HepG2 (cell line): ENCODE results near the gene WBP1. TPM values are rescaled to one million over a fixed set of nuclear protein-coding genes. Genes with fewer than 3 reads are reported as not detected.

ENCODE experiments used
- BRCA1 ChIP-seq: sonication (generic); formaldehyde crosslinking; IDR thresholded peaks from 2 replicates; pipeline ENCODE4 v1.4.0; 2020; ENCODE audit warnings: missing genetic modification reagents
- TRAFD1 ChIP-seq: sonication (generic); formaldehyde crosslinking; IDR thresholded peaks from 2 replicates; pipeline ENCODE4 v1.5.1; 2020; ENCODE audit warnings: missing genetic modification reagents, mild to moderate bottlenecking, borderline replicate concordance
- U2AF1 ChIP-seq: fragments of 200-400 bp; formaldehyde crosslinking; optimal IDR thresholded peaks from 2 replicates; pipeline ENCODE3; 2017; ENCODE audit warnings: mild to moderate bottlenecking, low read depth, low read length
- ZBTB43 ChIP-seq: sonication (generic); formaldehyde crosslinking; conservative IDR thresholded peaks from 2 replicates; pipeline ENCODE4 v1.4.0; 2020; ENCODE audit warnings: missing genetic modification reagents
- ZNF34 ChIP-seq: sonication (generic); formaldehyde crosslinking; IDR thresholded peaks from 2 replicates; pipeline ENCODE4 v1.4.0; 2020; ENCODE audit warnings: mild to moderate bottlenecking, missing genetic modification reagents, borderline replicate concordance
- ZNF496 ChIP-seq: sonication (generic); formaldehyde crosslinking; IDR thresholded peaks from 2 replicates; pipeline ENCODE4 v1.8.1; 2023; ENCODE audit warnings: mild to moderate bottlenecking, moderate library complexity, missing genetic modification reagents; ENCODE audit not compliant: insufficient replicate concordance
- ZNF639 ChIP-seq: conservative IDR thresholded peaks from 2 replicates; pipeline ENCODE4 v1.6.1; 2018; ENCODE audit warnings: missing genetic modification reagents
- ZNF687 ChIP-seq: sonication (generic); formaldehyde crosslinking; IDR thresholded peaks from 2 replicates; pipeline ENCODE4 v1.5.1; 2020; ENCODE audit warnings: mild to moderate bottlenecking, missing genetic modification reagents, moderate library complexity
- ZNF7 ChIP-seq: IDR thresholded peaks from 2 replicates; pipeline ENCODE4 v1.6.1; 2016; ENCODE audit warnings: missing biosample characterization, missing genetic modification reagents
- ZNF703 ChIP-seq: sonication (generic); formaldehyde crosslinking; IDR thresholded peaks from 2 replicates; pipeline ENCODE4 v1.5.1; 2020; ENCODE audit warnings: missing genetic modification reagents, mild to moderate bottlenecking, moderate library complexity, borderline replicate concordance
- polyA plus RNA-seq, 8 experiments: library from polyadenylated mRNA; depleted of rRNA in 3 of 8; stranded (reverse) in 7 of 8; unstranded in 1 of 8; fragments of >200 nt; fragmentation: Illumina TruSeq in 4 of 8; extraction: Trizol in 4 of 8; gene quantifications; 2 replicates each; pipeline versions ENCODE4 v1.2.1 to v1.2.3, GENCODE V29; 2011 to 2016; ENCODE audit warnings: low read depth in 4 of 8, missing spikeins in 1 of 8, mixed read lengths in 1 of 8; ENCODE audit not compliant: insufficient read depth in 1 of 8
- total RNA-seq, 5 experiments: library from RNA; depleted of rRNA; stranded (reverse); fragments of >200 nt; fragmentation: Illumina TruSeq; extraction: Trizol; gene quantifications; 2 replicates each; pipeline ENCODE4 v1.2.3, GENCODE V29; 2016; ENCODE audit warnings: low read depth in 1 of 5

The WBP1 gene
- total and polyA plus RNA-seq, 2 of the 13 experiments (the other 11 are each of a cell fraction or from before 2014, with no cell fraction given), result 38.8 to 85.7 TPM

GRCh38 chr2:74472086-74472944, 14.1 kb downstream of the WBP1 start, which contains the start of gene MRPL53 (continued):
- no peak for TF ChIP-seq ZNF7 (CRISPR knock-in tag)
- TF ChIP-seq ZNF687 (CRISPR knock-in tag), result peak; percentile 100
- TF ChIP-seq ZNF703 (CRISPR knock-in tag), result no peak; the same call in 1 of the 2 replicates
- peak; percentile 88 for TF ChIP-seq ZNF34 (CRISPR knock-in tag)
- peak; percentile 93 for TF ChIP-seq BRCA1 (CRISPR knock-in tag)
- peak; percentile 84 for TF ChIP-seq ZNF639 (CRISPR knock-in tag)
- TF ChIP-seq U2AF1, result peak; percentile 93
- TF ChIP-seq ZBTB43 (CRISPR knock-in tag), result peak; percentile 73; the same call in 1 of the 2 replicates
- TF ChIP-seq ZNF496 (CRISPR knock-in tag), result no peak
- TF ChIP-seq TRAFD1, result peak; percentile 78
